ENCODE results near the gene MFSD2B. TPM values are rescaled to one million over a fixed set of nuclear protein-coding genes. Genes with fewer than 3 reads are reported as not detected.

Gene MFSD2B
- total RNA-seq, 2 experiments from 2014 or later = 0.28 to 0.30 TPM

DNA sequence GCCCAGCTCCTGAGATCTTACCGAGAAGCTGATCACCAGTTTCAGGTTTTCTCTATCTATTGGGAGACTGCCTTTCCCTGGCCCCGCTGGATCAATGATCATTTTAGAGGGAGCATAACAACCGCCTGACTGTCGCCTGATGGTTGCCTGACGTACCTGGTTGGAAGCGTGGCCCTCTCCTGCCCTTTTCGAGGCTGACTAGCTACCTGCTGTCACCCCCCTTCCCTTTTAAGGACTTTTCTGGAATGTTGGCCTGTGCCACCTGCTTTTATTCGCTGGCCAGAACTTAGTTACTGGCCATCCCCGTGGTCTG lies 562 bp upstream of the MFSD2B start:
- peaks cover 43% of the 10 kb centered on the region for H3K27me3 Mint-ChIP-seq
- CTCF ChIA-PET = no interaction called here
- Histone ChIP-seq H3K27me3 (ENCODE audit: control insufficient read depth in 1 of 2, insufficient read depth in 2 of 2, low read length in 2 of 2) (peaks cover 27 to 35% of the 10 kb centered on the region in 2 experiments), H3K4me3 (ENCODE audit: low read length) (no peak overlapping the region), H3K9me3 (ENCODE audit: control insufficient read depth in 1 of 2, insufficient read depth in 1 of 2, low read length in 2 of 2) (peaks cover 0 to 7% of the 10 kb centered on the region in 2 experiments), H3K36me3 (ENCODE audit: insufficient read depth, low read length) (no peaks in the 10 kb centered on the region), H3K27ac (ENCODE audit: low read depth in 1 of 2, low read length in 2 of 2) (no peak overlapping the region), H3K4me1 (ENCODE audit: insufficient read depth, low read length) (peaks cover 11% of the 10 kb centered on the region)
- H3K4me3 Mint-ChIP-seq = no peak overlapping the region
- DNase-seq (no peak), ATAC-seq (ENCODE audit: poor library complexity) (no peak)
- no peaks in the 10 kb centered on the region for H3K4me1 Mint-ChIP-seq (ENCODE audit: low read depth)
- TF ChIP-seq, protein P1, sequence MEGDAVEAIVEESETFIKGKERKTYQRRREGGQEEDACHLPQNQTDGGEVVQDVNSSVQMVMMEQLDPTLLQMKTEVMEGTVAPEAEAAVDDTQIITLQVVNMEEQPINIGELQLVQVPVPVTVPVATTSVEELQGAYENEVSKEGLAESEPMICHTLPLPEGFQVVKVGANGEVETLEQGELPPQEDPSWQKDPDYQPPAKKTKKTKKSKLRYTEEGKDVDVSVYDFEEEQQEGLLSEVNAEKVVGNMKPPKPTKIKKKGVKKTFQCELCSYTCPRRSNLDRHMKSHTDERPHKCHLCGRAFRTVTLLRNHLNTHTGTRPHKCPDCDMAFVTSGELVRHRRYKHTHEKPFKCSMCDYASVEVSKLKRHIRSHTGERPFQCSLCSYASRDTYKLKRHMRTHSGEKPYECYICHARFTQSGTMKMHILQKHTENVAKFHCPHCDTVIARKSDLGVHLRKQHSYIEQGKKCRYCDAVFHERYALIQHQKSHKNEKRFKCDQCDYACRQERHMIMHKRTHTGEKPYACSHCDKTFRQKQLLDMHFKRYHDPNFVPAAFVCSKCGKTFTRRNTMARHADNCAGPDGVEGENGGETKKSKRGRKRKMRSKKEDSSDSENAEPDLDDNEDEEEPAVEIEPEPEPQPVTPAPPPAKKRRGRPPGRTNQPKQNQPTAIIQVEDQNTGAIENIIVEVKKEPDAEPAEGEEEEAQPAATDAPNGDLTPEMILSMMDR (IDR thresholded peaks at IDR 0.05) = no peak
- no peaks in the 10 kb centered on the region for H3K36me3 Mint-ChIP-seq (ENCODE audit: low read depth)
- intact Hi-C loops (cut with DNase I, micrococcal nuclease) = no loop called here
- no peak overlapping the region for H3K27ac Mint-ChIP-seq
- POLR2A ChIA-PET = no interaction called here
- H3K9me3 Mint-ChIP-seq = no peaks in the 10 kb centered on the region

DNA sequence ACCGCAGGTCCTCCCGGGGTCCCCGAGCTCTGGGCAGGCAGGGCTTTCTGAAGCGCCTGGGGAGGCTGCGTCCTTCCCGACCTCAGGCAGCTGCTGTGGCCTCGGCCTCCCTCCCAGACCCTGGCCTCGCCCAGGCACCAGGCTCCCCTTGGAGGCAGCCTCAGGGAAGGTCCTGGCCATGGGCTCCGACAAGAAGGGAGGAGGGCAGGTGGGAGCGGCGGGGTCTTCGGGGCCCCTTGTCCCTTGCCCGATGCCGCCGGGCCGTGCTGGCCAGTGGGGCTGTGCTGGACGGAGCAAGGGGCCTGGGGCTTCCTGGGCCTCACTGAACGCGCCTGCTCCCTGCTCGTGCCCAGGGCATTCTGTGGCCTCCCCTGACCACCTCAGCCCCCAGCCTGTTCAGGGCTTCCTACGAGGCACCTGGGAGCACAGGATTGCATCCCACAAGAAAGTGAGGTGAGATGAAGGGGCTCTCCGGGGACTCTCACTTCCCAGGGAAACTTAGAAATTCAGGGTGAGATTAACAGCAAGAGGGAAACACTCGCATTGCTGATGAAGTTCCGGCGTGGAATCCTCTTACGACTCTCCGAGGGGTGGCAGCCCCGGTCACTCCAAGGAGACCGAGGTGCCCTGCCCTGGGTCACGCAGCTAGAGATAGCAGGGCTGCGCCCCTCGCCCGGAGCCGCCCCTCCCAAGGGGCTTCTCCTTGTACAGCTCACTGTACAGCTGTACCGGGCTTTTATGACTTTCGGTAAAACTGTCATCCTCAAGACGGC lies 778 bp downstream of the MFSD2B start:
- Histone ChIP-seq H3K36me3 (ENCODE audit: insufficient read depth, low read length) (no peaks in the 10 kb centered on the region), H3K9me3 (ENCODE audit: control insufficient read depth in 1 of 2, insufficient read depth in 1 of 2, low read length in 2 of 2) (peaks cover 0 to 7% of the 10 kb centered on the region in 2 experiments), H3K4me1 (ENCODE audit: insufficient read depth, low read length) (peaks cover 11% of the 10 kb centered on the region), H3K4me3 (ENCODE audit: low read length) (no peak overlapping the region), H3K27ac (ENCODE audit: low read depth in 1 of 2, low read length in 2 of 2) (no peak overlapping the region), H3K27me3 (ENCODE audit: control insufficient read depth in 1 of 2, insufficient read depth in 2 of 2, low read length in 2 of 2) (peaks cover 27 to 35% of the 10 kb centered on the region in 2 experiments)
- Mint-ChIP-seq H3K27ac (no peak overlapping the region), H3K27me3 (peaks cover 47% of the 10 kb centered on the region), H3K9me3 (no peaks in the 10 kb centered on the region), H3K4me3 (no peak overlapping the region), H3K4me1 (ENCODE audit: low read depth) (no peaks in the 10 kb centered on the region), H3K36me3 (ENCODE audit: low read depth) (no peaks in the 10 kb centered on the region)
- DNase-seq = no peak
- POLR2A ChIA-PET = interaction anchor here (1.8 kb wide), 1 partner anchor 10 kb away, joined by 5 read pairs; no protein-coding TSS in a partner anchor
- TF ChIP-seq, protein P1 (IDR thresholded peaks at IDR 0.05) = no peak
- intact Hi-C loops (cut with DNase I, micrococcal nuclease) = no loop called here
- CTCF ChIA-PET = no interaction called here
- ATAC-seq (ENCODE audit: poor library complexity) = no peak

DNA sequence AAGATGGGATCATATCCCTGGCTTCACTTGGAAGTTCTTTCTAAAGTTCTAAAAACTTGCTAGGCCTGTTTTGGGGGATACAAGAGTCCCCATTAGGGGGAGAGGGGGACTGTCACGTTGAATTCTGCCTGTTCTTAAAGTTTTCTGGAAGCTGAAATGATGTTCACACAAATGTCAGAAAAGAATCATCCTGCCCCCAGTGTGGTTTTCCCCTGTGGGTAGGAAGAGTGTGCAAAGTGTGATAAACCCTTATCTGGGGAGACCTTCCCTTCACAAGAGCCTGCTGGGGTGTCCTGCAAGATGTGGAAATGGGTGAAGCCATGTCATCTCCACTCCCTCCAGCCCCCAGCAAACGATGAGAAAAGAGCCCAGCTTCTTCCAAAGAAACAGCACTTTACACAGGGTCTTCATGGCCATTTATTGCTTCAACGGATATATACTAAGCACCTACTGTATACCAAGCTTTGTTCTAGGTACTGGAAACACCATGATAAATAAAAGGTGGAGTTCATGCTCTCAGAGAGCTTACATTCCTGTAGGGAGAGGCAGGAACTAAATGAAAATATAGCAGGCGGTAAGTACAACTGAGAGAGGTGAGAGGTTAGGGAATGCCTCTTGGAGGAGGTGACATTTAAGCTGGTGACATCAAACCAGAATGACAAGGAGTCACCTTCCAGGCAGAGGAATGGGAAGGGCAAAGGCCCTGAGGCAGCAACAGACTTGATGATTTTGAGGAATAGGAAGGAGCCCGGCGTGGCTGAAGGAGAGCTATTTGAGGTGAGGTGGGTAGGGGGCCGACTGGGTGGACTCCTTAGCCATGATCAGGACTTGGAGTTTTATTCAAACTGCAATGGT lies 1.6 kb downstream of the MFSD2B start:
- no peak overlapping the region for H3K27ac ChIP-seq (ENCODE audit: low read depth in 1 of 2, low read length in 2 of 2)
- H3K9me3 Mint-ChIP-seq = no peaks in the 10 kb centered on the region
- peaks cover 0 to 7% of the 10 kb centered on the region in 2 experiments for H3K9me3 ChIP-seq (ENCODE audit: control insufficient read depth in 1 of 2, insufficient read depth in 1 of 2, low read length in 2 of 2)
- DNase-seq (no peak), ATAC-seq (ENCODE audit: poor library complexity) (no peak)
- H3K4me1 Mint-ChIP-seq (ENCODE audit: low read depth) = no peaks in the 10 kb centered on the region
- CTCF ChIA-PET = interaction anchor here (0.6 kb wide), 1 partner anchor 132 kb away, joined by 3 read pairs; no protein-coding TSS in a partner anchor
- H3K27ac Mint-ChIP-seq = no peak overlapping the region
- intact Hi-C loops (cut with DNase I, micrococcal nuclease) = no loop called here
- POLR2A ChIA-PET = interaction anchor here (1.1 to 1.8 kb wide), 2 partner anchors 11 to 65 kb away, joined by 3 to 5 read pairs; partner anchors contain the start of gene SF3B6
- no peaks in the 10 kb centered on the region for H3K36me3 ChIP-seq (ENCODE audit: insufficient read depth, low read length)
- H3K27me3 Mint-ChIP-seq = peaks cover 47% of the 10 kb centered on the region
- H3K4me3 ChIP-seq (ENCODE audit: low read length) = no peak overlapping the region
- H3K4me3 Mint-ChIP-seq = no peak overlapping the region
- peaks cover 11% of the 10 kb centered on the region for H3K4me1 ChIP-seq (ENCODE audit: insufficient read depth, low read length)
- H3K36me3 Mint-ChIP-seq (ENCODE audit: low read depth) = no peaks in the 10 kb centered on the region
- TF ChIP-seq, protein P1 (IDR thresholded peaks at IDR 0.05) = no peak
- H3K27me3 ChIP-seq (ENCODE audit: control insufficient read depth in 1 of 2, insufficient read depth in 2 of 2, low read length in 2 of 2) = peaks cover 27 to 35% of the 10 kb centered on the region in 2 experiments
